ENCODE data around the gene UNC13C.
A peak's percentile ranks its signal among the peaks of the same experiment; 100 is the strongest.

Gene UNC13C

DNA sequence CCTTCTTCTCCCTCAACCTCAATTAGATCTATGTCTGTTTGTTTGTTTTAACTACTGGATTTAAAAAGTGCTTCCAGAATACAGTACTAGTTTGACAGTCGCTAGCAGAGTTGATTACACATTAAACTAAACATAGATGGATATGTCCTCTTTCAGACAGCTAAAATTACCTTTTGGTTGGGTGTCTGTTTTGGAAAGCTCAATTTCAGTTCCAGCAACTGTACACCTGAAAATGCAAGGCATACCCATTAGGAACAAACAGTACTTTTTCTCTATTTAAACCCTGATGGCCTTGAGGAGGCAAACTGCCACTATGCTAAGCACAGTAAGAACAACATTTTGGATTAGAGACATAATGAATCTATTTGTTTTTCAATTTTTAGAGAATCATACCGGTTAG, 234.4 kb downstream of the UNC13C start:
- TF ChIP-seq, protein P1, sequence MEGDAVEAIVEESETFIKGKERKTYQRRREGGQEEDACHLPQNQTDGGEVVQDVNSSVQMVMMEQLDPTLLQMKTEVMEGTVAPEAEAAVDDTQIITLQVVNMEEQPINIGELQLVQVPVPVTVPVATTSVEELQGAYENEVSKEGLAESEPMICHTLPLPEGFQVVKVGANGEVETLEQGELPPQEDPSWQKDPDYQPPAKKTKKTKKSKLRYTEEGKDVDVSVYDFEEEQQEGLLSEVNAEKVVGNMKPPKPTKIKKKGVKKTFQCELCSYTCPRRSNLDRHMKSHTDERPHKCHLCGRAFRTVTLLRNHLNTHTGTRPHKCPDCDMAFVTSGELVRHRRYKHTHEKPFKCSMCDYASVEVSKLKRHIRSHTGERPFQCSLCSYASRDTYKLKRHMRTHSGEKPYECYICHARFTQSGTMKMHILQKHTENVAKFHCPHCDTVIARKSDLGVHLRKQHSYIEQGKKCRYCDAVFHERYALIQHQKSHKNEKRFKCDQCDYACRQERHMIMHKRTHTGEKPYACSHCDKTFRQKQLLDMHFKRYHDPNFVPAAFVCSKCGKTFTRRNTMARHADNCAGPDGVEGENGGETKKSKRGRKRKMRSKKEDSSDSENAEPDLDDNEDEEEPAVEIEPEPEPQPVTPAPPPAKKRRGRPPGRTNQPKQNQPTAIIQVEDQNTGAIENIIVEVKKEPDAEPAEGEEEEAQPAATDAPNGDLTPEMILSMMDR (conservative IDR thresholded peaks at IDR 0.05), result no peak
- no peak for TF ChIP-seq ZFX (IDR thresholded peaks at IDR 0.05)
- H3K27ac ChIP-seq, result no peak overlapping the region

GRCh38 chr15:54226455-54226854, 248.2 kb downstream of the UNC13C start:
- no peak overlapping the region for H3K27ac ChIP-seq
- no peak for TF ChIP-seq ZFX (IDR thresholded peaks at IDR 0.05)
- TF ChIP-seq, protein P1 (conservative IDR thresholded peaks at IDR 0.05), result no peak

DNA sequence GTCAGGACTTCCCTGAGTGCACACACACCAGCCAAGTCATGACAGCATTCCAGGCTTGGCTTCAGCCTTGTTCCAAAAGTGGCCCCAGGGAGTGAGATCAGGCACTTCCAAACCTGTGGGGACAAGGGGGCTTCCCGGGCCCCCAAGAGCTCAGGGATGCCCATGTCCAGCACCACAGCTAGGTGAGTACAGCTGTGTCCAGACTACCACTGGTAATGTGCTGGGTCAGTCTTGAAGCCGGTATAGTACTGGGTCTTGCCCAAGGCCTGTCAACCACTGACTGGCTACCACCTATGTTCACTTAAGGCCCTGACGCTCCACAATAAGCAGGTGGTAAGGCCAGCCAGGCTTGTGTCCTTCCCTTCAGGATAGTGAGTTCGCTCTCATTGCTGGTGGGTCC, 249.3 kb downstream of the UNC13C start:
- no peak for TF ChIP-seq ZFX (IDR thresholded peaks at IDR 0.05)
- TF ChIP-seq, protein P1 (conservative IDR thresholded peaks at IDR 0.05), result no peak
- H3K27ac ChIP-seq, result no peak overlapping the region

DNA sequence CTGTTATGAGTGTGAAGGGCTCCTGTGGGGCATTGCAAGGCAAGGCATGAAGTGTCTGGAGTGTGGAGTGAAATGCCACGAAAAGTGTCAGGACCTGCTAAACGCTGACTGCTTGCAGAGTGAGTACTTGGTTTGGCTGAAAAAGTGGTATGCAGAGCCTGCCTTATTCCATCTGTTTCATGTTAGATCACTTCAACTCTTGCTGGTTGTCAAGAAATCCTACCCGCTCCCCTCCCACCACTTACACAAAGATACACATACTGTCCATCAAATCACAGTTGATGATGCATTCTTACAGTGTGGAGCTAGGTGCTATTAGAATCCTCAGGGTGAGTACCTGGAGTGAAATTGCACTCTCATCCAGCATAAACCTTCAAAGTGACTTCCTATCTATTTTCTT, 272.1 kb downstream of the UNC13C start:
- H3K27ac ChIP-seq, result no peak overlapping the region
- TF ChIP-seq, protein P1 (conservative IDR thresholded peaks at IDR 0.05), result no peak
- no peak for TF ChIP-seq ZFX (IDR thresholded peaks at IDR 0.05)

GRCh38 chr15:54256190-54256589, 277.9 kb downstream of the UNC13C start:
- no peak overlapping the region for H3K27ac ChIP-seq

GRCh38 chr15:54273928-54274327, 295.7 kb downstream of the UNC13C start:
- no peak overlapping the region for H3K27ac ChIP-seq
- TF ChIP-seq ZFX (IDR thresholded peaks at IDR 0.05), result no peak
- TF ChIP-seq, protein P1 (conservative IDR thresholded peaks at IDR 0.05), result peak; percentile 49

More at GRCh38 chr15:54256190-54256589, 277.9 kb downstream of the UNC13C start:
- TF ChIP-seq ZFX (IDR thresholded peaks at IDR 0.05), result no peak
- TF ChIP-seq, protein P1 (conservative IDR thresholded peaks at IDR 0.05), result no peak

DNA sequence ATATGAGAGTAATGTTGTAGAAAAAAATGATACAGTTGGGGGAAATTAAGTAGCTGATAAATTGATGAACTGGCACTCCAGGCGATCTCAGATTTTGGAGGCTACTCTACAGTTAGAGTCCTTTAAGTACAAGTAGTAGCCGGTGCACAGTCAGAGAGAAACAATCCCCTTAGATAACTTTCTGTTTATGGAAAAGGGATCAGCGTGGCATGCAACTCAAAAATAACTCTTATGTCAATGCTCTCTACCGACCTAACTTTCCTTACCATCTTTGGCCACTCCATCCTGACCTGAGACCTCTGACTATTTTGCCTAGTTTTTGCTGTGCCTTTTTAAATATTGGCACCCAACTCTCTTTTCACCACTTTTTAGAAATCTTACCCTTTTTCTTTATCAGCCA, 299.6 kb downstream of the UNC13C start:
- no peak overlapping the region for H3K27ac ChIP-seq
- TF ChIP-seq, protein P1 (conservative IDR thresholded peaks at IDR 0.05), result no peak
- TF ChIP-seq ZFX (IDR thresholded peaks at IDR 0.05), result no peak
